Measurements from ENCODE around the gene CDKN2D.

CDKN2D gene

DNA sequence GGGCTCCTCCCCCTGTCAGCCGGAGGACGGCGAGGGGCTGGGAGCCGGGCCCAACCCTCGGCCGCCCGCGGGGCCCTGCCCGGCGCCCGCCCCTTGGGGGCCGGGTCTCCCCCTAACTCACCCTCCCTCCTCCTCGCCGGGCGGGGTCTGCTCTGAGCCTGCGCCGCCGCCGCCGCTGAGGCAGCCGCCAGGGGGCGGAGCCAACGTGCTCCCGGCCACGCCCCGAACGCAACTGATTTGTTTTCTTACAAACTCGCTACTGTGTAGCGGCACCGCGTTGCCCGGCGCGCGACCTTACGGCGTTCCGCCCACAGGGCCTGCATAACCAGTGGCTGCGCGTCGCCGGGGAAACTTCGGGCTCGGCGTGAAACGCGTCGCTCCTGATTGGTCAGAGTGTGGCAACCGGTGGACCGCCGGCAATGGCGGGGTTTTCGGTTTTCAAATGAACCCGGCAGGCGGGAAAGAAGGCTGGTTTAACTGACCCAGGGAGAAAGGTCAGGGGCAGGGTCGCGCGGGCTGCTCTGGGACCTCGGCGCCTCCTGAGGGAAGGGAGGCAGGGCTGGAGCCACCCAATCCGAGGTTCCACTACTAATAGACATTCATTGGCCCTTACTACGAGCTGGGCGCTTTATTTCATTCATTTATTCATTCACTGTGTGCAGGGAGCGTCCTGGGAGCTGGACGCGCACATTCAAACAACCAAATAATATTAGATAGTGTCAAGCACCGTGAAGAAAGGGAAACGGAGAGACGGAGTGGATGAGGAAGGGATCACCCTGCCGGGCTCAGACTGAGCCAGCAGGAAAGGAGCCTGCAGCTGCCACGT lies at the start of gene CDKN2D:
Gene CDKN2D, minus strand, starts transcription at position 154 of the 826 bp plus-strand sequence. CDS start 326 bp downstream, outside the sequence.
- Histone ChIP-seq H3K9ac (peak within 1 kb of the TSS; percentile 77 to 96 (median 91)), H3K27me3 (no peaks in the 10 kb centered on the region), H3K4me1 (peaks cover 40 to 50% (median 42%) of the 10 kb centered on the region in 10 experiments), H3K4me3 (peak within 1 kb of the TSS; percentile 82 to 99 (median 94)), H4K20me1 (peaks cover 0 to 9% (median 0%) of the 10 kb centered on the region in 11 experiments; a peak in 4 of 22 replicates), H3K9me3 (replicated peaks in 1 of 11) (no peaks in the 10 kb centered on the region), H3K27ac (peak within 1 kb of the TSS; percentile 12 to 99 (median 95); a peak in 21 of 22 replicates), H3K4me2 (peak within 1 kb of the TSS; percentile 95 to 100 (median 99)), H3K36me3 (peaks cover 0 to 15% (median 3%) of the 10 kb centered on the region in 11 experiments; a peak in 11 of 22 replicates)
- no peak for TF ChIP-seq Cebpa-rat (IDR thresholded peaks at IDR 0.05)

DNA sequence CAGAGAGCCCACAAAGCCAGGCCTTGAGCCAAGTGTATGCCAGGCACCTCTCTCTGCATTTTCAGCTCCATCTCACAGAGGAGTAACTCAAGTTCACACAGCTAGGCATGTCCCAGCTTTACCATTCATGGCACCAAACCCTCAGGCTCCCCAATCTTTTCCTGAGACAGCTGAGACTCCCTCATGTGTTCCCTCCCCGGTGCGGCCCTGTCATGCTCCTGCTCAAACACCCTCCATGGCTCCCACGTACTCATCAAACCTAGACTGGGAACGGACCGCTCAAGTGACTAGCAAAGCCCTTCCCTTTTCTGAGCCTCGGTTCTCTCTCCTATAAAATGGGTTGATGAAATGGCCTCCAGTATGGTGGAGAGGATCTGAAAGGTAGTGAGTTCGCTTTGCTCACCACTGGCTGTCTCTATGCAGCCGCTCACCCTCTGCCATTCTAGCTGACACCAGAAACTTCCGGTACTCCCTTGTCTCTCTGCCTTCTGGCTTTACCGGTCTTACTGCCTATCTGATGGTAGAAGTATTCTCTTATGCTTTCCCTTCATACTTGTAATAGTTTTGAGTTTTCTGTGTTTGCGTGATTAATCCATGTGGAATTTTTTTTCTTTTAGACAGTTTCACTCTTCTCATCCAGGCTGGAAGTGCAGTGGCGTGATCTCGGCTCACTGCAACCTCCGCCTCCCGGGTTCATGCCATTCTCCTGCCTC lies 48.8 kb upstream of the CDKN2D start:
- Histone ChIP-seq H3K4me3 (no peak overlapping the region), H3K9ac (no peak overlapping the region), H3K4me2 (no peak overlapping the region), H3K9me3 (replicated peaks in 1 of 11) (peaks cover 0 to 4% (median 0%) of the 10 kb centered on the region in 11 experiments; a peak in 1 of 22 replicates), H3K27me3 (no peaks in the 10 kb centered on the region), H3K4me1 (peaks cover 15 to 45% (median 35%) of the 10 kb centered on the region in 10 experiments), H4K20me1 (peaks cover 19 to 100% (median 96%) of the 10 kb centered on the region in 11 experiments; a peak in 21 of 22 replicates), H3K36me3 (peaks cover 17 to 100% (median 85%) of the 10 kb centered on the region in 11 experiments; a peak in 21 of 22 replicates), H3K27ac (0 out of 22 replicates have a peak overlapping the region, but pooled peaks of 1 of the 11 experiments have one; percentile 6)
- no peak for TF ChIP-seq Cebpa-rat (IDR thresholded peaks at IDR 0.05)

DNA sequence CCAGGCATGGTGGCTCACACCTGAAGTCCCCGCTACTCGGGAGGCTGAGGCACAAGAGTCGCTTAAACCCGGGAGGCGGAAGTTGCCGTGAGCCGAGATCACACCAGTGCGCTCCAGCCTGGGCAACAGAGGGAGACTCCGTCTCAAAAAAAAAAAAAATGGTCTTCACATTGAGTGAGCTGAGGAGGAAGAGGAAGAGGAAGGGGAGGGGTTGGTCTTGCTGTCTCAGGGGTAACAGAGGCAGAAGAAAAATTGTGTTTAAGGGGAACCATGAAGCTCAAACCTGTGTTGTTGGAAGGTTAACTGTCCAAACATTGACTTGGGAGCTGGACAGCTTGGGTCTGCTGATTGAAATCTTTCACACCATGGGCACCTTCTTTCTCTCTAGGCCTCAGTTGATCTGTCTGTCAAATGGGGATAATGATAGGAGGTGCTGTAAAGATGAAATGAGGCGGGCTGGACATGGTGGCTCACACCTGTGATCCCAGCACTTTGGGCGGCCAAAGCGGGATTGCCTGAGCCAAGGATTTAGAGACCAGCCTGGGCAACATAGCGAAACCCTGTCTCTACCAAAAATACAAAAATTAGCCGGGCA lies 46.7 kb upstream of the CDKN2D start:
- Histone ChIP-seq H3K9me3 (replicated peaks in 1 of 11) (peaks cover 0 to 4% (median 0%) of the 10 kb centered on the region in 11 experiments; a peak in 1 of 22 replicates), H4K20me1 (peaks cover 10 to 100% (median 96%) of the 10 kb centered on the region in 11 experiments; a peak in 21 of 22 replicates), H3K36me3 (peaks cover 15 to 99% (median 83%) of the 10 kb centered on the region in 11 experiments; a peak in 21 of 22 replicates), H3K4me3 (no peak overlapping the region), H3K9ac (no peak overlapping the region; a peak in 2 of 22 replicates), H3K4me1 (peaks cover 15 to 52% (median 34%) of the 10 kb centered on the region in 10 experiments), H3K4me2 (peak overlapping the region; percentile 18 to 63 (median 38); a peak in 20 of 22 replicates), H3K27ac (peak overlapping the region in 6 of 11 experiments; percentile 17 to 33 (median 22); a peak in 4 of 22 replicates), H3K27me3 (no peaks in the 10 kb centered on the region)
- TF ChIP-seq Cebpa-rat (IDR thresholded peaks at IDR 0.05) = no peak

DNA sequence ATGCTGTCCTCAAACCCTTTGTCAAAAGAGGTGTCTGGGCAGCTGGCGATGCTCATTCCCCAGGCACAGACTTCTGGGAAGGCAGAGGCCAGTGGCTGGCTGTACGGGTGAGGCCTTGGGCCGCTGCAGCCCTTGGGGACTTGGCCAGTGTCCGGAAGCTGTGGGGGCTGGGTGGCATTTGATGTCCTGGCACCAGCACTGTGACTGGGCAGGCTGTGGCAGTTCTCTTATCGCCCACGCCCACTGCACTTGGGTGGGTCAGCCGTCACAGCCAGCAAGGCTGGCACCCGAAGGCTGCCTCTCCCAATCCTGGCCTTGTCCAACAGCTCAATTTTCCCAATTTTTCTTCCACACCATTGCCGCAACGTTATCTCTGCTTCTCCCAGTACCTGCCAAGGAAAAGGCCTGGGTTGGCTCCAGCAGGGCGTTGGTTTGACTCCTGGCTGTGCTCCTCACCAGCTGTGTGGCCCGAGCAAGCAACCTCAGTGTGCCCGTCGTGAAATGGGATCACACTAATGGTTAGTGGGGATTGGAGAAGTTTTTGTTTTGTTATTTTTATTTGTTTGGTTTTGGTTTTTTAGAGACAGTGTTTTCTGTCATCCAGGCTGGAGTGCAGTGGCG lies 43.8 kb upstream of the CDKN2D start:
- H4K20me1 ChIP-seq = peaks cover 4 to 100% (median 88%) of the 10 kb centered on the region in 11 experiments; a peak in 21 of 22 replicates
- H3K27ac ChIP-seq = 0 out of 22 replicates have a peak overlapping the region, but pooled peaks of 1 of the 11 experiments have one; percentile 1
- peaks cover 0 to 4% (median 0%) of the 10 kb centered on the region in 11 experiments; a peak in 1 of 22 replicates for H3K9me3 ChIP-seq (replicated peaks in 1 of 11)
- peaks cover 15 to 56% (median 38%) of the 10 kb centered on the region in 10 experiments for H3K4me1 ChIP-seq
- H3K36me3 ChIP-seq = peaks cover 12 to 84% (median 58%) of the 10 kb centered on the region in 11 experiments; a peak in 20 of 22 replicates
- peak overlapping the region in 1 of 11 experiments; percentile 6; a peak in 1 of 22 replicates for H3K4me2 ChIP-seq
- no peaks in the 10 kb centered on the region for H3K27me3 ChIP-seq
- peak overlapping the region in 1 of 11 experiments; percentile 37; a peak in 1 of 22 replicates for H3K9ac ChIP-seq
- no peak for TF ChIP-seq Cebpa-rat (IDR thresholded peaks at IDR 0.05)
- no peak overlapping the region for H3K4me3 ChIP-seq

DNA sequence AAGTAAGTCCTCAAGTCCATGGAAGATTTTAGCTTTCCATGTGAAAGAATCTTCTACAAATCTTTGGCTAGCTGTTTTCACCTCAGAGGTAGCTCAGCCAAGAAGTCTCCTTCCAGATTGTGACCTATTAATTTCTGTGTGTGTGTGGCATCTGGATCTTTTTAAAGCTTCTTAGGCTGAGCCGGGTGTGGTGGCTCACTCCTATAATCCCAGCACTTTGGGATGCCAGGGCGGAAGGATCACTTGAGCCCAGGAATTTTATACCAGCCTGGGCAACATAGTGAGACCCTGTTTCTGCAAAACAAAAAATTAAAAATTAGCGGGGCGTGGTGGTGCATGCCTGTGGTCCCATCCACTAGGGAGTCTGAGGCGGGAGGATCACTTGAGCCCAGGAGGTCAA lies 43.1 kb upstream of the CDKN2D start:
- Histone ChIP-seq H3K27me3 (no peaks in the 10 kb centered on the region), H3K36me3 (peaks cover 12 to 84% (median 53%) of the 10 kb centered on the region in 11 experiments; a peak in 20 of 22 replicates), H3K9me3 (replicated peaks in 1 of 11) (peaks cover 0 to 4% (median 0%) of the 10 kb centered on the region in 11 experiments; a peak in 1 of 22 replicates), H4K20me1 (peaks cover 4 to 100% (median 86%) of the 10 kb centered on the region in 11 experiments; a peak in 21 of 22 replicates), H3K27ac (no peak overlapping the region), H3K4me1 (peaks cover 15 to 54% (median 38%) of the 10 kb centered on the region in 10 experiments), H3K4me3 (no peak overlapping the region), H3K9ac (peak overlapping the region in 2 of 11 experiments; percentile 37; a peak in 3 of 22 replicates), H3K4me2 (no peak overlapping the region)
- no peak for TF ChIP-seq Cebpa-rat (IDR thresholded peaks at IDR 0.05)

DNA sequence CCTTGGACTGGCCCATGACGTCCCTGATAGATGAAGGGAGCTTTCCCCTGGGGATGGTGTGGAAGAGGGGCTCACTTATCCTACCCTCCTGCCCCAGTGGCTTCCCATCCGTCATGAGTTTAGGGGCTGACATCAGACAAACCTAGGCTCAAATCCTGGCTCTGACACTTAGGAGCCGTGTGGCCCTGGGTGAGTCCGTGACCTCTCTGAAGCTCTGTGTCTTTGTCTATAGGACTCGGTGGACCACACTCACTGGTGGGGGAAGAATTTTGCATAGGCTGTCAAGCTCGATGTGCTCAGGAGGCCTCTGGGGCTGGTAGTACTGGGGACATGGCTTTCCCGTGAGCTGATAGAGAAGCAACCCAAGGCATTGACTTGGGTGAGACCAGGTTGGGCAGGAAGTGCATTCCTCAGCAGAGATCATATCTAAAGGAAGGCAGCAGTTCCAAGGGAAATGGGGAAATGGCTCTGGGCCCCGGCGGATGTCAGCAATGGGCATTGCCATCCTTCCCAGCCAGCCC lies 35.7 kb upstream of the CDKN2D start:
- no peaks in the 10 kb centered on the region for H3K27me3 ChIP-seq
- no peaks in the 10 kb centered on the region for H3K9me3 ChIP-seq (replicated peaks in 1 of 11)
- H4K20me1 ChIP-seq = peaks cover 7 to 62% (median 44%) of the 10 kb centered on the region in 11 experiments; a peak in 19 of 22 replicates
- H3K4me2 ChIP-seq = peak overlapping the region; percentile 87 to 99 (median 97)
- H3K4me1 ChIP-seq = peaks cover 32 to 58% (median 47%) of the 10 kb centered on the region in 10 experiments
- peaks cover 0 to 39% (median 6%) of the 10 kb centered on the region in 11 experiments; a peak in 10 of 22 replicates for H3K36me3 ChIP-seq
- H3K4me3 ChIP-seq = peak overlapping the region; percentile 82 to 99 (median 96)
- peak overlapping the region; percentile 86 to 99 (median 95) for H3K27ac ChIP-seq
- TF ChIP-seq Cebpa-rat (IDR thresholded peaks at IDR 0.05) = no peak; a peak in 1 of 22 replicates
- peak overlapping the region; percentile 92 to 99 (median 98); a peak in 21 of 22 replicates for H3K9ac ChIP-seq

DNA sequence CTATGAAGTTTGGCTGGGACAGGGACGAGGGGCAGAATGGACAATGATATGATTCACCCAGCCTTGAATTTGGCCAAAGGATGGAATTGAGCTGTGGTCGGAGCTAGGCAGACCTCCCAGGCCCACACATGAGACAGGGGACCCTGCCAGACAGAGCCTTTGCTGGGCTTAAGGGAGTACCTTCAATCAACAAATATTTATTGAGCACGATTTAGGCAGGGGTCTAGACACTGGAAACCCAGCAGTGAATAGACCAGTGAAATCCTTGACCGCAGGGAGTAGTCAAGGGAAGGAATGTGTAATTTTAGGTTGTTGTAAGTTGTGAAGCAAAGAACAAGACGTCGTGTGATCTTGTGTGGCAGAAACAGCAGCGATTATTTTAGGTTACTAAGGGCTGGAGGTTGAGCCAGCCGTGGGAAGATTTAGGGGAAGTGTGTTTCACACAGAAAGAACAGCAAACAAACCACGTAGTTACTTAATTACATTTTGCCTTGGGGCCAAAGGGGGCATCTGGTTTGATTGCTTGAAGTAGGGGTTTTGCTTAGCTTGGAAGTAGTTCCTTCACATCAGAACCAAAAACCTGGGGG lies 35.2 kb upstream of the CDKN2D start:
- Histone ChIP-seq H3K9me3 (replicated peaks in 1 of 11) (no peaks in the 10 kb centered on the region), H3K4me3 (peak overlapping the region; percentile 82 to 99 (median 96)), H4K20me1 (peaks cover 7 to 57% (median 40%) of the 10 kb centered on the region in 11 experiments; a peak in 19 of 22 replicates), H3K36me3 (peaks cover 0 to 34% (median 6%) of the 10 kb centered on the region in 11 experiments; a peak in 10 of 22 replicates), H3K4me1 (peaks cover 32 to 59% (median 47%) of the 10 kb centered on the region in 10 experiments), H3K27me3 (no peaks in the 10 kb centered on the region), H3K9ac (peak overlapping the region; percentile 92 to 99 (median 98)), H3K27ac (peak overlapping the region; percentile 86 to 99 (median 95)), H3K4me2 (peak overlapping the region; percentile 87 to 99 (median 97))
- peak in 2 of 11 experiments; percentile 33 to 79; a peak in 4 of 22 replicates for TF ChIP-seq Cebpa-rat (IDR thresholded peaks at IDR 0.05)
